Ectodermal cell (in vitro differentiated cells): ENCODE data around the gene BNC2.

Experiments used
- H3K27ac ChIP-seq: 2 replicates; pipeline ENCODE4 v1.7.0; 2013; ENCODE audit warnings: mild to moderate bottlenecking, low read depth, low read length; ENCODE audit not compliant: insufficient read depth, poor library complexity, severe bottlenecking
- H3K27me3 ChIP-seq: 2 replicates; pipeline ENCODE4 v1.7.0; 2013; ENCODE audit warnings: mild to moderate bottlenecking, low read length; ENCODE audit not compliant: insufficient read depth, control insufficient read depth, poor library complexity, severe bottlenecking
- H3K36me3 ChIP-seq: one replicate; pipeline ENCODE4 v1.7.0; 2013; ENCODE audit warnings: low read length; ENCODE audit not compliant: control insufficient read depth, insufficient read depth
- H3K4me1 ChIP-seq: one replicate; pipeline ENCODE4 v1.7.0; 2013; ENCODE audit warnings: low read length; ENCODE audit not compliant: control insufficient read depth, insufficient read depth
- H3K4me3 ChIP-seq: 2 replicates; pipeline ENCODE4 v1.7.0; 2013; ENCODE audit warnings: low read depth, low read length, control low read depth; ENCODE audit not compliant: insufficient read depth
- H3K9me3 ChIP-seq: 2 replicates; pipeline ENCODE4 v1.7.0; 2013; ENCODE audit warnings: mild to moderate bottlenecking, low read length, moderate library complexity; ENCODE audit not compliant: control insufficient read depth
- WGBS, 2 experiments: methylation state at CpG; one replicate each; pipeline ENCODE4 v1.1.7; 2013; ENCODE audit warnings: missing lambda C conversion rate in 2 of 2; 5-methylcytosine and 5-hydroxymethylcytosine counted together

Gene BNC2

DNA sequence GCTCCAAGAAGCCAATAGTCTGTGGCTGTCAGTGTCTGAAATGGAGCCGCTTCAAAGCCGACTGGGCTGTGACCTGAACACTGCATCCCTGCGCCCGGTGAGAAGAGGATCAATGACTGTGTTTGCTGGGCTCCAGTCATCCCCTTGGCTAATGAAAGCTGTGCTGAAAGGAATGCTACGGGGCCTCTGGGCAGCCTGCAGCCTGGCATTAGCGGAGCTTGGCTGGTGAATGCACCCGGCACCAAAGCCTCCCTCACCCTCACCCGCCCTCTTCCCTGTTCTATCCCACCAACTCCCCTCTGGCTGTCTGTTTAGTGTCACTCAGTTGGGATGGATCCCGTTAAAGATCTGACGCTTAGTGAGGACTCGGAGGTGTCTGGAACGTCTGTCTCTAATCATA lies 355.3 kb downstream of the BNC2 start:
- Histone ChIP-seq H3K27me3 (no peaks in the 10 kb centered on the region), H3K27ac (peak overlapping the region; percentile 19), H3K4me1 (peaks cover 33% of the 10 kb centered on the region), H3K4me3 (no peak overlapping the region), H3K36me3 (no peaks in the 10 kb centered on the region), H3K9me3 (no peaks in the 10 kb centered on the region)
- 18 to 26% methylated on average over 12 of the region's 12 CpGs for WGBS, 2 experiments

GRCh38 chr9:16514131-16514530 lies 356.3 kb downstream of the BNC2 start:
- Histone ChIP-seq H3K27me3 (no peaks in the 10 kb centered on the region), H3K27ac (no peak overlapping the region), H3K4me1 (peaks cover 31% of the 10 kb centered on the region), H3K9me3 (no peaks in the 10 kb centered on the region), H3K4me3 (no peak overlapping the region), H3K36me3 (no peaks in the 10 kb centered on the region)
- WGBS, 2 experiments, result 35 to 38% methylated on average over 1 of the region's 1 CpG

GRCh38 chr9:16512281-16512680 lies 358.2 kb downstream of the BNC2 start:
- no peak overlapping the region for H3K4me3 ChIP-seq
- H3K9me3 ChIP-seq, result no peaks in the 10 kb centered on the region
- H3K27ac ChIP-seq, result no peak overlapping the region
- peaks cover 26% of the 10 kb centered on the region for H3K4me1 ChIP-seq
- no peaks in the 10 kb centered on the region for H3K27me3 ChIP-seq
- WGBS, 2 experiments, result 84 to 93% methylated on average over 3 of the region's 4 CpGs
- H3K36me3 ChIP-seq, result no peaks in the 10 kb centered on the region

- H3K36me3 ChIP-seq, result no peaks in the 10 kb centered on the region
- H3K4me1 ChIP-seq, result peaks cover 18% of the 10 kb centered on the region
- H3K4me3 ChIP-seq, result no peak overlapping the region
- WGBS, 2 experiments, result 91 to 92% methylated on average over 2 of the region's 2 CpGs
- no peaks in the 10 kb centered on the region for H3K27me3 ChIP-seq
- no peaks in the 10 kb centered on the region for H3K9me3 ChIP-seq
- no peak overlapping the region for H3K27ac ChIP-seq
Observed at GRCh38 chr9:16510482-16510881, 360.0 kb downstream of the BNC2 start.

GRCh38 chr9:16509997-16510396 lies 360.5 kb downstream of the BNC2 start:
- 76 to 79% methylated on average over 5 of the region's 5 CpGs for WGBS, 2 experiments
- Histone ChIP-seq H3K36me3 (no peaks in the 10 kb centered on the region), H3K4me1 (peaks cover 13% of the 10 kb centered on the region), H3K27me3 (no peaks in the 10 kb centered on the region), H3K9me3 (no peaks in the 10 kb centered on the region), H3K4me3 (no peak overlapping the region), H3K27ac (no peak overlapping the region)

GRCh38 chr9:16505199-16505598 lies 365.3 kb downstream of the BNC2 start:
- Histone ChIP-seq H3K27me3 (no peaks in the 10 kb centered on the region), H3K4me1 (no peaks in the 10 kb centered on the region), H3K36me3 (no peaks in the 10 kb centered on the region), H3K27ac (no peak overlapping the region), H3K9me3 (no peaks in the 10 kb centered on the region), H3K4me3 (no peak overlapping the region)
- 86 to 93% methylated on average over 2 of the region's 2 CpGs for WGBS, 2 experiments

GRCh38 chr9:16501726-16502125 lies 368.7 kb downstream of the BNC2 start:
- H3K9me3 ChIP-seq, result no peaks in the 10 kb centered on the region
- H3K4me3 ChIP-seq, result no peak overlapping the region
- no peaks in the 10 kb centered on the region for H3K27me3 ChIP-seq
- no peaks in the 10 kb centered on the region for H3K36me3 ChIP-seq
- H3K4me1 ChIP-seq, result no peaks in the 10 kb centered on the region
- H3K27ac ChIP-seq, result no peak overlapping the region
- 94 to 95% methylated on average over 2 of the region's 2 CpGs for WGBS, 2 experiments

- no peaks in the 10 kb centered on the region for H3K4me1 ChIP-seq
- no peaks in the 10 kb centered on the region for H3K9me3 ChIP-seq
- no peaks in the 10 kb centered on the region for H3K27me3 ChIP-seq
- WGBS, 2 experiments, result 91% methylated on average over 1 of the region's 2 CpGs; no CpG with 5 or more reads in 1 of the 2 experiments
- H3K36me3 ChIP-seq, result no peaks in the 10 kb centered on the region
- no peak overlapping the region for H3K4me3 ChIP-seq
- no peak overlapping the region for H3K27ac ChIP-seq
Observed at GRCh38 chr9:16501141-16501540, 369.3 kb downstream of the BNC2 start.

DNA sequence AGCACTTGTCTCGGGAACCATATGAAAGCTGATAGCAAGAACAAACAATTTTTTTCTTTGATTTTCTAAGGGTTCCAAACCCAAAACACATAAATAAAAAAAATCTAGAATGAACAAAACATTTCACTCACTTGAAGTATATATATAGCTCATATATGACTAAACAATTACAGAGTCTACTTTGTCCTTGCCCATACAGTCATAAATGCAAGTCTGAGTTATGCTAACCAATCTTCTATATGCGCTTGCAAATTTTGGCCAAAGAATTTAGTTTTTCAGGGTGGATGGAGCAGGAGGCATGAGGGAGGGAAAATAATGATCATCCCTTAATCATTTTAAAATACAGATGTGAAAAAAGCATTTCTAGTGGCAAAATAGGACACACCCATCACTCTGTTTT lies 370.1 kb downstream of the BNC2 start:
- no peaks in the 10 kb centered on the region for H3K36me3 ChIP-seq
- no peaks in the 10 kb centered on the region for H3K27me3 ChIP-seq
- H3K9me3 ChIP-seq, result no peaks in the 10 kb centered on the region
- no peak overlapping the region for H3K27ac ChIP-seq
- H3K4me1 ChIP-seq, result no peaks in the 10 kb centered on the region
- WGBS, 2 experiments, result 92 to 100% methylated on average over 2 of the region's 2 CpGs
- no peak overlapping the region for H3K4me3 ChIP-seq

GRCh38 chr9:16499892-16500291 lies 370.6 kb downstream of the BNC2 start:
- no peak overlapping the region for H3K27ac ChIP-seq

DNA sequence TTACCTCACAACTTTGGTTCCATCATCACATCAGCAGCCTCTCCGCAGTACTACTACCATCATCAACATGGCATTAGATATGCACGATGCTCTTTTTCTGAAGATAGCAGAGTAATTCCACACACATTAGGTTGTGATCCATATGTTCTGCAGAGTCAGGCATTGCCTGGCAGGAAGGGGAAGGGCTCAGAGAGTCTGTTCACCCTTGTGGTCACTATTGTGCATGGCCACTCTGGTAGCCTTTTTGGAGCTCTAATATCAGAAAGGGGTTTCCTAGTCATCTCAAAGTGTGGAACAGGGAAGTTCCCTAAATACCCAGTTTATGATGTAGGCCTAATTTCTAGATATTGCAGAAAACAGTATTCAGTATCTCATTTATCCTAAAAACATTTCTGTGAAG lies 373.6 kb downstream of the BNC2 start:
- Histone ChIP-seq H3K9me3 (no peaks in the 10 kb centered on the region), H3K4me3 (no peak overlapping the region)

More at GRCh38 chr9:16499892-16500291, 370.6 kb downstream of the BNC2 start:
- H3K27me3 ChIP-seq, result no peaks in the 10 kb centered on the region
- no peaks in the 10 kb centered on the region for H3K4me1 ChIP-seq
- no peak overlapping the region for H3K4me3 ChIP-seq
- H3K9me3 ChIP-seq, result no peaks in the 10 kb centered on the region
- no peaks in the 10 kb centered on the region for H3K36me3 ChIP-seq

More for the DNA sequence above, 373.6 kb downstream of the BNC2 start:
- H3K4me1 ChIP-seq, result no peaks in the 10 kb centered on the region
- no peak overlapping the region for H3K27ac ChIP-seq
- no peaks in the 10 kb centered on the region for H3K27me3 ChIP-seq
- 95 to 96% methylated on average over 2 of the region's 2 CpGs for WGBS, 2 experiments
- H3K36me3 ChIP-seq, result no peaks in the 10 kb centered on the region
